Astrocyte of the hippocampus (primary cell): Measurements from ENCODE around the gene GRID2.
"Not testable (repeated sequence)": the region's sequence is repeated elsewhere in the genome, so short reads cannot be mapped to it uniquely, and the experiment has no call there.

Source experiments
- DNase-seq: peaks from one replicate; pipeline ENCODE4 v3.0.0; 2011; ENCODE audit warnings: low read depth, low spot score

The GRID2 gene

DNA sequence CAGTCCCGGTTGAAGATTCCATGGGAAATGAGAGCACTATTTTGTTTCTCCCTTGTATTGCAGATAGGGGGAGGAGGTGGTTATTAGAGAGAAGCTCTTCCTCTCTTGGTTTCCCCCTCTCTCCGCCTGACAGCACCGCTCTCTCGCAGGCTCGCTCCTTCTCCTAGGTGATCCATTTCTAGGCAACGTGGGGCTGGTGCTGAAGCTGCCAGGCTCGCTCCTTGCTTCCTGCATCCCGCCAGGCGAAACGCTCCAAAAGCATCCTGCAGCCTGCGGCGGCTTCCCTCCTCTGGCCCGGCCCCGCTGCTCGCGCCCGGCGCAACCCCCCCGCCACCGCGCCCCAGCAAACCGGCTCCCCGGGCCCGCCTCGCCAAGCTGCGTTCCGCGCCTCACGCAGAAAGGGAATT, at the start of gene GRID2:
TSS of gene GRID2 (plus strand) at position 346 of the 407 bp plus-strand sequence.
- DNase-seq: peak; percentile 53

GRCh38 chr4:92253986-92254671, 49.6 kb upstream of the GRID2 start:
- no peak for DNase-seq

- DNase-seq: no peak
Measured at GRCh38 chr4:92254767-92255442, 48.9 kb upstream of the GRID2 start.

- no peak for DNase-seq
Measured at GRCh38 chr4:92255920-92256244, 47.9 kb upstream of the GRID2 start.

- DNase-seq: no peak
Measured at GRCh38 chr4:92257931-92258857, 45.6 kb upstream of the GRID2 start.

DNA sequence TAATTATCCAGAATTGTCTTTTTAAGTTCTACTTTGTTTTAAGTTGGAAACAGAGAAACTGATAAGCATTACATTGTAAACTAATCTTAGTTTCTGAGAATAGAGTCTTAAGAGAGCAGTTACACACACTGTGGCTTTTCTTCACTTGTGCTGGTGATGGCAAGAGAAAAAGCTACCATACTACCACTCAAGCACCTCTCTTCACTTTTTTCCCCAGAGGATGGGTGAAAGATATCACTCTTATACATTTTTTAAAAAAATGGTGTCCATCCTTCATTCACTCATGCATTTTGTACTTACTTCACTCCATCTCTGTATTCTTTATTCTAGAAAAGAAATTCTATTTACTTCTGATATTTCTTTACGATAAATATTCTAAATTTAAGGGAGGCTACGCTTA, 42.5 kb upstream of the GRID2 start:
- no peak for DNase-seq

- no peak for DNase-seq
Measured at GRCh38 chr4:92262371-92262770, 41.4 kb upstream of the GRID2 start.

- DNase-seq: no peak
Measured at GRCh38 chr4:92263010-92263409, 40.8 kb upstream of the GRID2 start.

DNA sequence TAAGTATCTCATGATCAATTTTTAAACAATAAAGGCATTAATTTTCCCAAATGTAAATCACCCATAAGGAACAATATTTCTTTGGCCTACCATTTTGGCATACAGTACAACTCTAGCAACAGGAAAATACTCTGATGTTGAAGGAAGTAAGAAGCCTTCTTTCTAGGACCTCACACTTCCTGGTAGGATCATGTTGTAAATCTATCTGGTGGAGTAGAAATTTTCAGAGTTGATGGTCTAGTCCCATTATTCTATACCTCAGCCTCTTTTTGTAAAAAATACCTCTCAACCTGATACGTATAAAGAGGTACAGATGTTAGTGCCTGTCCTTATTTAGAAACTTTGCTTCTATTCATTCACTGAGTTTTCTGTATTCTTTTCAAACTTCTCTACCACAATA, 40.2 kb upstream of the GRID2 start:
- DNase-seq: no peak

- no peak for DNase-seq
Measured at GRCh38 chr4:92264163-92264562, 39.6 kb upstream of the GRID2 start.

DNA sequence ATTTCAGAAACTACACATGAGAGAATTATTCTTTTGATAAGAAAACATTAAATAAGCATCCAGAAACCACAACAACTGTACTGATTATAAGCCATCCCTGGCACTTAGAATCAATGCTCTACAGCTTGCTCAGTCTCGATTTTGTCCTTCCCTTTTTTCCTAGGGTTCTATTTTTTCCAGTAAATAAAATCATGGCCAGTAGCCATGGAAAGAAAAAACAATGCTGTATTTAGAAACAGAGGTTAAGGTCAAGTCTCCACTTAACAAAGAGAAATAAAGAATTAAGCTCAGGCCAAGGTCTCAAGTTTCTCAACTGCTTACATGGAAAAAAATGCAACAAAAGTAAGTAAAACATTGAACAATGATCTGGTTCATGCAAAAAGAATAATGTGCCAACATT, 38.7 kb upstream of the GRID2 start:
- no peak for DNase-seq

DNA sequence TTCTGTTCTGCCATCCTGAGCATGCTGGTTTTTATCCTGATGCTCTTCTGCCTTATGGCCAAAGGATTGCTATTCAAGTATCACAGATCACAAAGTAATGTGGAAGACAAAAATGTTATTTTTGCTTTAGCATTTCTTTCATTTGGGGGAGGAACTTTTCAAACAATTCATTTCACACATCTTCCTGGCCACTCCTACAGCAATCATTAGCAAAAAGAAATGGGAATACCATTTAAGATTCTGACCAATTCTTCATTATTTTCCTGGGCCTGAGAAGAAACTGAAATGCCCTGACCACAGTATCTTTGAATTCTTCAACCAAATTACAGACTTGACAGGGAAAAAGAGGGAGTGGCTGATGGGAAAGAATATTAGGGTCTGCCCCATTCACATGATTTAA, 38.0 kb upstream of the GRID2 start:
- no peak for DNase-seq

DNA sequence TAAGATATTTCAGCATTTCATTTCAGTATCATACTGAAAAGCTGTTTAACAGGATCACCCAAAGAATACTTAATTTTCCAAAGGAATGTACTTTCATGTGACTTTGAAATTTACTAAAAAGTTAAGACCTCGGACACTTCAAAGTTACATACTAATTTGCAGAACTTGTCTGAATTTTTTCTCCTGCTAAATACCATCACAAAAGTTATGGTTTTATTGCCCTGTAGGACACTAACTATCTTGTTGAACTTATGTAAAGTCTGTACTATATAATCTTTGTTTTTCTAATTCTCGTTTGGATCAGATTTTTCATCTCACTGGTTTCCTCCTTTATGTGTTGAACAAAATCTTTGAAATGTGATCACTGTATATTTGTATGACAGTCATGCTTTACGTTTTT, 37.2 kb upstream of the GRID2 start:
- no peak for DNase-seq

DNA sequence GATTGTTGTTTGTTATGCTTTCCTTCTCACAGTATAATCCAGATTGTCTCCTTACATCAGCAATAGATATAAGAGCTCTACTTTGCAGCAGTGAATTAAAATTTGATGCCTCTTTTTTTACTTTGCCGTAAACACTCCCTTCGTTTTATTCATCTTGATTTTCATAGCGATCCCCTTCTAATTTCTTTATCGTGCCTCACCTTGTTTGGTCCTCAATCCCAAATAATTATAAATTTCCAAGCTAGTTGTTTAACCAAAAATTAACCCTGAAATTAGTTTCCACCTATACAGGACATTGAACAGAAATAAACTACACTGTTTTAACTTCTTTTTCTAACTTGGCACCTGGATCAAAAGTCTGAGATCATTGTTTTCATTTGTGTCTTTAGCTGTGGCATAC, 35.1 kb upstream of the GRID2 start:
- no peak for DNase-seq

DNA sequence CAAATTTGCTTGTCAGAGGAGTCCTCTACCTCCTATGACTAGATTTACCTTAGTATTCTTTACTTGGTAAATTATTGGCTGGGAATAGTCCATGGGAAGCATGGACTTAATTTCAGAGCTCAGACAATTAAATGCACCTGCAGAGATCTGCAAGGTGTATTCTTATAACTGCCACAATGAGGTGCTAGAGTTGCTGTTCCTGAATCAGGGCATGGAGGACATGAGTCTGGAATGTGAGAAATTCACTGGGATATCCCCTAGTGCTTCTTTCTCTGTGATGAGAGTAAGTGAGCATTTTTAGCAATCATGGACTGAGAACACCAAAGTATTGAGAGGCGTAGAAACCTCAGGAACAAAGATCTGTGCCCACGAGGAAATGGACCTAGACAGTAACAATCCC, 32.9 kb upstream of the GRID2 start:
- peak; percentile 5 for DNase-seq

DNA sequence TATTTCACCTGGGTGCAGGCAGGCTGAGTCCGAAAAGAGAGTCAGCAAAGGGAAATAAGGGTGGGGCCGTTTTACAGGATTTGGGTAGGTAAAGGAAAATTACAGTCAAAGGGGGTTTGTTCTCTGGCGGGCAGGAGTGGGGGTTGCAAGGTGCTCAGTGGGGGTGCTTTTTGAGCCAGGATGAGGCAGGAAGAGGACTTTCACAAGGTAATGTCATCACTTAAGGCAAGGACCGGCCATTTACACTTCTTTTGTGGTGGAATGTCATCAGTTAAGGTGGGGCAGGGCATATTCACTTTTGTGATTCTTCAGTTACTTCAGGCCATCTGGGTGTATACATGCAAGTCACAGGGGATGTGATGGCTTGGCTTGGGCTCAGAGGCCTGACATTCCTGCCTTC, 32.2 kb upstream of the GRID2 start:
- not testable (repeated sequence) for DNase-seq

DNA sequence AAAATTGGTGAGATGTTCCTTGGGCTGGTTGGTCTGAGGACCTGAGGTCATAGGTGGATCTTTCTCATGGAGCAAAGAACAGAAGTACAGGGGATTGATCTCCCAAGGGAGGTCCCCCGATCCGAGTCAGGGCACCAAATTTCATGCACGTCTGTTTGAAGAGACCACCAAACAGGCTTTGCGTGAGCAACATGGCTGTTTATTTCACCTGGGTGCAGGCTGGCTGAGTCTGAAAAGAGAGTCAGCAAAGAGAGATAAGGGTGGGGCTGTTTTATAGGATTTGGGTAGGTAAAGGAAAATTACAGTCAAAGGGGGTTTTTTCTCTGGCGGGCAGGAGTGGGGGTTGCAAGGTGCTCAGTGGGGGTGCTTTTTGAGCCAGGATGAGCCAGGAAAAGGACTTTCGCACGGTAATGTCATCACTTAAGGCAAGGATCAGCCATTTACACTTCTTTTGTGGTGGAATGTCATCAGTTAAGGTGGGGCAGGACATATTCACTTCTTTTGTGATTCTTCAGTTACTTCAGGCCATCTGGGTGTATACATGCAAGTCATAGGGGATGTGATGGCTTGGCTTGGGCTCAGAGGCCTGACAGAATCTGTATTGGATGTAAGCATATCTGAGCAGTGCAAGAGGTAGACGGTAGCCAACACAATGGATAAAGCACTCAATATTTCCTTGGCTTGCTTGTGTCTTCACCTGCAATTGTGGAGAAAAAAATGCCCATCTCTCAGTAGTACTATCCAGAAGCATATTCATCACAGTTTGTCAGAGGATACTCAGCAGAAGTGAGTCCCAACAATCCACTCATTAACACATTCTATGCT, 26.5 kb upstream of the GRID2 start:
- DNase-seq: not testable (repeated sequence)

GRCh38 chr4:92279296-92279695, 24.5 kb upstream of the GRID2 start:
- no peak for DNase-seq

GRCh38 chr4:92299152-92299551, 4.6 kb upstream of the GRID2 start:
- peak; percentile 23 for DNase-seq

DNA sequence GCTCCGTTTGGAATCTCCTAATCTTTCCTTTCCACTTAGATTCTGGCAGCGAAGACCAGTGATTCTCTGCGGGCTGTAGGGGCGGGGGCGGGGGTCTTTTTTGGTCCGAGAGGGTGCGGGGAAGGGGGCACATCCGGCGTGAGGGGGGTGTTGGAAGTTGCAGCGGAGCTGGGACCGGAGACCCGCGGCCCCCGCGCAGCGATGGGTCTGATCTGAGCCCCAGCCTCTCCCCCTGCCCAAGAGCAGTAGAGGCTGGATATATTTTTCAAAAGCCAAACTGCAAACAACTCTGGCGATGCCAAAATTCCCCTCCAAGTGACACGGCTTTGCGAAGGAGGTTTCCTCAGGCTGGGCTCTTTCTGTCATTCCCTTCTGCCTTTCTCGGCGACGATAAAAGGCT, 355 bp downstream of the GRID2 start:
- no peak for DNase-seq

DNA sequence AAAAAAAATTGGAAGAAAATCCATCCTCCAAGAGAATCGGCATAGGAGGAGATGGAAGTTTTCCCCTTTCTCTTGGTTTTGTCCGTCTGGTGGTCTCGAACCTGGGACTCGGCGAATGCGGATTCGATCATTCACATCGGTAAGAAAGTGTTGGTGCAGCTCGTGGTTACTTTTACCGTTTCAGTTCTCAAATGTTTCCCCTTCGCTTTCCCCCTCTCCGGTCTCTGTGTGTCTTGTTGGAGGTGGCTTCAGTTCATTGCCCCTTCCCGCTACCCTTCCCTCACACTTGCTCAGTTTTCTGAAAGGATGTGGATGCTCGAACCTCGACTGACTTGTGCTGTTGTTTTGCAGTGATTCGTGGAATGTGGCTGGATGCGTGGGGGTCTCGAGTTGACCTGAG, 840 bp downstream of the GRID2 start:
- DNase-seq: peak; percentile 34
